Measurements from ENCODE around the gene CDC25B.

- TF ChIP-seq POLR2AphosphoS5 (IDR thresholded peaks at IDR 0.05) (no peak), CTCF (IDR thresholded peaks at IDR 0.05) (no peak), EP300 (IDR thresholded peaks at IDR 0.05) (no peak)
These were observed 7.7 kb downstream of the CDC25B start for GRCh38 chr20:3803854-3804253.

Data from gastroesophageal sphincter (tissue), 3 donors.